Muscle layer of duodenum (tissue), 2 donors: ENCODE data around the gene CREB5.

Experiments used
- H3K27ac ChIP-seq: one replicate; pipeline ENCODE4 v1.7.0; 2013; ENCODE audit warnings: mild to moderate bottlenecking, low read length
- H3K27me3 ChIP-seq: one replicate; pipeline ENCODE4 v1.7.0; 2013; ENCODE audit warnings: low read depth, mild to moderate bottlenecking, control low read depth, low read length
- H3K36me3 ChIP-seq, 2 donors: one replicate each; pipeline ENCODE4 v1.7.0; 2013; ENCODE audit warnings: low read length in 2 of 2, control low read depth in 1 of 2, mild to moderate bottlenecking in 1 of 2; ENCODE audit not compliant: insufficient read depth in 2 of 2, control insufficient read depth in 1 of 2
- H3K4me1 ChIP-seq, 2 donors: one replicate each; pipeline ENCODE4 v1.7.0; 2013; ENCODE audit warnings: low read length in 2 of 2, mild to moderate bottlenecking in 2 of 2, control low read depth in 1 of 2, moderate library complexity in 1 of 2; ENCODE audit not compliant: insufficient read depth in 2 of 2, control insufficient read depth in 1 of 2
- H3K4me3 ChIP-seq, 2 donors: one replicate each; pipeline ENCODE4 v1.7.0; 2013; ENCODE audit warnings: low read length in 2 of 2, low read depth in 1 of 2, mild to moderate bottlenecking in 1 of 2
- H3K9me3 ChIP-seq, 2 donors: one replicate each; pipeline ENCODE4 v1.7.0; 2013; ENCODE audit warnings: low read length in 2 of 2, control low read depth in 1 of 2, mild to moderate bottlenecking in 1 of 2; ENCODE audit not compliant: control insufficient read depth in 1 of 2
- donor health status: healthy.

The CREB5 gene

DNA sequence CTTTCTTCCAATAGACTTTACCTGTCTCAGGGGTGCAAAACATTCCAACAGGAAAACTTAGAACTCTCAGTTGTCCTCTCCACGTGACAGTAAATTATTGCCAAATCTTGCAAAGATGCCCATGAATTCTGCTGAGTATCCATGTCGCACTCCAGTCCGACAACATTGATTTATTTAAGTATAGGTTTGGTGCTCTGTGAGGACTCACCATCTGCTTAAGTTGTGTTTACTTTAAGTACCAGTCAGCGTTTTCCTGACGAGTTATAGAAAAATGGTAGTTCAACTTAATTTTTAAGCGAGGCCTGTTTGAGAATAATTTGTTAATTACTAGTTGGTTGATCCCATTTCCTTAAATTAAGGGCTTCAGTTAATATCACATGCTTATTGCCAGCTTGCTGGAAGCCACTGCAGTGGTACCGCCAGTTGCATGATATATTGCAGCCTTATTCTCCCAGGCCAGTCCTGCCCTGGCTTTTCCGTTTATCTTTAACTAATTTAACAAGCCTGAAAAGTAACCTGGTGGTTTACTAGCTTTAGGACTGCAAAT lies 27.8 kb downstream of the CREB5 start:
- Histone ChIP-seq H3K4me1 (no peaks in the 10 kb centered on the region), H3K9me3 (no peaks in the 10 kb centered on the region), H3K27me3 (no peaks in the 10 kb centered on the region), H3K27ac (no peak overlapping the region), H3K36me3 (no peaks in the 10 kb centered on the region), H3K4me3 (no peak overlapping the region)

DNA sequence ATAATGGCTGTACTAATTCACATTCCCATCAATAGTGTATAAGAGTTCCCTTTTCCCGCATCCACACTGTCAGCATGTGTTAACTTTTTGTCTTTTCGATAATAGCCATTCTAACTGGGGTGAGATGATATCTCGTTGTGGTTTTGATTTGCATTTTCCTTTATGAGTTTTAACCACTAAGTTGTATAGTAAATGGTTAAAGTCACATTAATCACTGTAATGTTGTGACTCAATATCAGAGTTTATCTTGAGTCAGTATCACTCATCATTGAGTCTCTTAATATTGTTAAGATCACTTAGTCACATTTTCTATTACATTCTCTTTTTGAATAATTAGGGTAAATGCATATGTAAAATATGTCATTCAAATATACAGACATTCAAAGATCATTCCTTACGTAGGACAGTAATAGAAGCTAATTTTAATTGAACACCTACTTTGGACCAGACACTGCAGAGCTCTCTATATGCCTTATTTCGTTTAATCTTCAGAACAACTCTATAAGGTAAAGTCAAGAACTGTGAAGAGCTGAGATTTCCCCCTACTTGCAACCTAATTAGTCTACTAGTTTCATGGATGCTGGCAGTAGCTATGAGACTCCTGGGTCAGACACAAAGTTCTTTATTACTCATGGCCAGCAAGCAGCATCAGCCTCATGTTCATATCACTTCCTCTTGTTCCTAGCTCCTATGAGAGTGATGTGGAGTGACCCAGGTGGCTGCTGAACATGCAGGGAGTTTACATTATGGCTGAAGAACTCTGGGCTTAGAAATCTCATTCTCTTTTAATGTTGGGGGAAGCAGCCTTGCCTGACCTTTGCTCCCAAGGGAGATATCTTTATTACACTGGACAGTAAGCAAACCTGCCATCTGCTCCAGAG lies 30.5 kb downstream of the CREB5 start:
- Histone ChIP-seq H3K27me3 (no peaks in the 10 kb centered on the region), H3K27ac (no peak overlapping the region), H3K9me3 (no peaks in the 10 kb centered on the region), H3K4me3 (no peak overlapping the region), H3K36me3 (no peaks in the 10 kb centered on the region), H3K4me1 (no peaks in the 10 kb centered on the region)

- no peaks in the 10 kb centered on the region for H3K4me1 ChIP-seq
- no peak overlapping the region for H3K27ac ChIP-seq
- no peaks in the 10 kb centered on the region for H3K9me3 ChIP-seq
- H3K36me3 ChIP-seq, result no peaks in the 10 kb centered on the region
- H3K27me3 ChIP-seq, result no peaks in the 10 kb centered on the region
- no peak overlapping the region for H3K4me3 ChIP-seq
These were observed 33.8 kb downstream of the CREB5 start for GRCh38 chr7:28446131-28446530.

GRCh38 chr7:28447071-28447470 lies 34.8 kb downstream of the CREB5 start:
- Histone ChIP-seq H3K27me3 (no peaks in the 10 kb centered on the region), H3K27ac (no peak overlapping the region), H3K36me3 (no peaks in the 10 kb centered on the region), H3K9me3 (no peaks in the 10 kb centered on the region), H3K4me3 (no peak overlapping the region), H3K4me1 (no peaks in the 10 kb centered on the region)

DNA sequence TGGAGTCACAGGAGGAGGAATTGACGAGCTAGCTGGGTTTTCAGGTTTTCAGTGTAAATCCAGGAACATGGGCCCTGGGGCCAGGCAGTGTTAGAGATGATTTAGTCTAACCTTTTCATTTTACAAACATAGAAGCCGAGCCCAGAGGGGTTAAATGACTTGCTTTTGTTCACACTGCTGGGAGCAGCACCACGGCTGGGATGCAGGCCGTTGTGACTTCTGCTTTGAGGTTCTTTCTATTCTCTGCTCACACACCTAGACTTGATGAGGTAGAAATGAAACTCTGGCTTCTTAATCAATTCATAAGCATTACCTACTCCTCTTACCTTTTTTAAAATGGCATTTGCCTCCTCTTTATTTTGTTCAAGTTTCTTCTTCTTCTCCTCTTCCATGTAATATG lies 36.4 kb downstream of the CREB5 start:
- Histone ChIP-seq H3K27ac (no peak overlapping the region), H3K4me3 (no peak overlapping the region), H3K9me3 (no peaks in the 10 kb centered on the region), H3K4me1 (no peaks in the 10 kb centered on the region), H3K36me3 (no peaks in the 10 kb centered on the region), H3K27me3 (no peaks in the 10 kb centered on the region)

- Histone ChIP-seq H3K4me3 (no peak overlapping the region), H3K27ac (no peak overlapping the region), H3K27me3 (no peaks in the 10 kb centered on the region), H3K9me3 (no peaks in the 10 kb centered on the region), H3K4me1 (no peaks in the 10 kb centered on the region), H3K36me3 (no peaks in the 10 kb centered on the region)
These were observed 40.4 kb downstream of the CREB5 start for GRCh38 chr7:28452681-28453080.

- no peak overlapping the region for H3K4me3 ChIP-seq
- H3K27me3 ChIP-seq, result no peaks in the 10 kb centered on the region
- no peaks in the 10 kb centered on the region for H3K9me3 ChIP-seq
- H3K4me1 ChIP-seq, result no peaks in the 10 kb centered on the region
- no peak overlapping the region for H3K27ac ChIP-seq
- no peaks in the 10 kb centered on the region for H3K36me3 ChIP-seq
These were observed 43.2 kb downstream of the CREB5 start for GRCh38 chr7:28455486-28455885.

- Histone ChIP-seq H3K36me3 (no peaks in the 10 kb centered on the region), H3K9me3 (no peaks in the 10 kb centered on the region), H3K27ac (no peak overlapping the region), H3K27me3 (no peaks in the 10 kb centered on the region), H3K4me3 (no peak overlapping the region), H3K4me1 (no peaks in the 10 kb centered on the region)
These were observed 43.7 kb downstream of the CREB5 start for GRCh38 chr7:28456044-28456443.

DNA sequence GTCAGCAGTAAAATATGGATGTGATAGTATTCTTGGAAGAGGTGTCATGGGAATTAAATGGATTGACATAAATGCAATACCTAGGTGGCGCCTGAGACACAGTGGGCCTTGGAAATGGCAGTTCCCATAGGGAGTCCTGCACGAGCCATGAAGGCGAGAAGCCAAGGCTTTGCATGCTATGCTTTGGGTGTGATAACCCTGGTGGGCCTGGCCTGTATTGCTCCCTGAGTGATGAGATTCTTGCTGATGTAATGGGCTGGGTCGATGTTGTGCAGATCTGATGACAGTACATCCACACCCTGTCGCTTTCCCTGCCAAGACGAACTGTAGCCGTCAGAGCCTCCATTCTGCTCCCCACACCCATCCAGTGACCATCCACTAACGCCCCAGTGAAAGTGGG lies 46.4 kb downstream of the CREB5 start:
- Histone ChIP-seq H3K27me3 (no peaks in the 10 kb centered on the region), H3K36me3 (no peaks in the 10 kb centered on the region), H3K27ac (no peak overlapping the region), H3K4me3 (no peak overlapping the region), H3K9me3 (no peaks in the 10 kb centered on the region), H3K4me1 (no peaks in the 10 kb centered on the region)

GRCh38 chr7:28459306-28459705 lies 47.0 kb downstream of the CREB5 start:
- Histone ChIP-seq H3K9me3 (no peaks in the 10 kb centered on the region), H3K36me3 (no peaks in the 10 kb centered on the region), H3K4me1 (no peaks in the 10 kb centered on the region), H3K4me3 (no peak overlapping the region), H3K27me3 (no peaks in the 10 kb centered on the region), H3K27ac (no peak overlapping the region)

DNA sequence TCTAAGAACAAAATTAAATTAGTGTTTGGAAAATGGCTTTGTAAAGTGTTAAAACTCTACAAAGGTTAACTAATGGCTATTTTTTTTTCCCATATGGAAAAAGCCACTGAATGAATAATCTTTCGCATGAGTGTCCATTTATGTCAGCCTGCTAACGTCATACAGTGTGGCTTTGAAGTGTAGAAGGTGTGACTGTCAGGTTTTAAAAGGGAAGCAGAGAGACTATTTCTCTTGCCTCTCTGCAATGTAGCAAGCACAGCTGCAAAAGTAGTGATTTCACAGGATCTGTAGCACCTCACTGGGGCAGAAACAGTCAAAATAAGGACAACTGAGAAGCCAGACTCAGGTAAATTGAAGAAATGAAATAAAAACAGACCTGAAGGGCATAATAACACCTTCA lies 53.4 kb downstream of the CREB5 start:
- H3K27ac ChIP-seq, result no peak overlapping the region
- no peaks in the 10 kb centered on the region for H3K36me3 ChIP-seq
- no peaks in the 10 kb centered on the region for H3K9me3 ChIP-seq
- no peak overlapping the region for H3K4me3 ChIP-seq
- no peaks in the 10 kb centered on the region for H3K27me3 ChIP-seq
- no peaks in the 10 kb centered on the region for H3K4me1 ChIP-seq

- Histone ChIP-seq H3K36me3 (no peaks in the 10 kb centered on the region), H3K27me3 (no peaks in the 10 kb centered on the region), H3K27ac (no peak overlapping the region), H3K9me3 (no peaks in the 10 kb centered on the region), H3K4me1 (no peaks in the 10 kb centered on the region), H3K4me3 (no peak overlapping the region)
These were observed 54.0 kb downstream of the CREB5 start for GRCh38 chr7:28466341-28466740.
